RWPE2 (cell line): ENCODE data around the gene RPS8.
"Not testable (repeated sequence)": the region's sequence is repeated elsewhere in the genome, so short reads cannot be mapped to it uniquely, and the experiment has no call there.

Experiments
- ATAC-seq: fragments of 200-7000 bp; cut with Tn5 transposase; 3 replicates; pipeline ENCODE4 v1.9.1; 2021; ENCODE audit warnings: low read depth
- DNase-seq: peaks from one replicate; pipeline ENCODE4 v3.0.0-alpha.2; 2020; ENCODE audit warnings: low spot score
- H3K27ac ChIP-seq: fragments of 450-650 bp; 2 replicates; pipeline ENCODE4 v1.5.1; 2017; ENCODE audit warnings: mild to moderate bottlenecking; ENCODE audit not compliant: poor library complexity, severe bottlenecking
- H3K27me3 ChIP-seq: fragments of 250-450 bp; sonication (Bioruptor Pico); 2 replicates; pipeline ENCODE4 v1.5.1; 2021; ENCODE audit warnings: mild to moderate bottlenecking, moderate library complexity; ENCODE audit not compliant: insufficient read depth, poor library complexity, severe bottlenecking
- H3K36me3 ChIP-seq: fragments of 250-450 bp; sonication (Bioruptor Pico); 2 replicates; pipeline ENCODE4 v1.5.1; 2020; ENCODE audit warnings: low read depth, mild to moderate bottlenecking, moderate library complexity
- H3K4me1 ChIP-seq: fragments of 250-450 bp; sonication (Bioruptor Pico); 2 replicates; pipeline ENCODE4 v1.5.1; 2021; ENCODE audit warnings: mild to moderate bottlenecking, moderate library complexity; ENCODE audit not compliant: insufficient read depth, poor library complexity, severe bottlenecking
- H3K4me3 ChIP-seq: fragments of 250-450 bp; sonication (Bioruptor Pico); 2 replicates; pipeline ENCODE4 v1.5.1; 2021; ENCODE audit warnings: mild to moderate bottlenecking, moderate library complexity; ENCODE audit not compliant: severe bottlenecking
- H3K9me3 ChIP-seq: fragments of 250-450 bp; sonication (Bioruptor Pico); 2 replicates; pipeline ENCODE4 v1.5.1; 2021; ENCODE audit warnings: mild to moderate bottlenecking, moderate library complexity; ENCODE audit not compliant: severe bottlenecking
- CTCF ChIP-seq: fragments of 450-650 bp; IDR thresholded peaks from one replicate; pipeline ENCODE4 v1.5.1; 2017; ENCODE audit warnings: mild to moderate bottlenecking, moderate library complexity; ENCODE audit not compliant: poor library complexity, severe bottlenecking

Gene RPS8

GRCh38 chr1:44747878-44748277 lies 27.5 kb upstream of the RPS8 start:
- Histone ChIP-seq H3K27ac (no peak overlapping the region), H3K27me3 (no peaks in the 10 kb centered on the region), H3K36me3 (peaks cover 89% of the 10 kb centered on the region), H3K9me3 (no peaks in the 10 kb centered on the region), H3K4me1 (no peaks in the 10 kb centered on the region), H3K4me3 (no peak overlapping the region)
- ATAC-seq (no peak), DNase-seq (no peak)
- no peak for TF ChIP-seq CTCF

- ATAC-seq (no peak), DNase-seq (no peak)
- no peak overlapping the region for H3K27ac ChIP-seq
- peaks cover 97% of the 10 kb centered on the region for H3K36me3 ChIP-seq
- no peak overlapping the region for H3K4me3 ChIP-seq
- no peak for TF ChIP-seq CTCF
- no peaks in the 10 kb centered on the region for H3K27me3 ChIP-seq
- H3K9me3 ChIP-seq = no peaks in the 10 kb centered on the region
- no peaks in the 10 kb centered on the region for H3K4me1 ChIP-seq
Observed at GRCh38 chr1:44757420-44757819, 17.9 kb upstream of the RPS8 start.

GRCh38 chr1:44759077-44759476 lies 16.3 kb upstream of the RPS8 start:
- no peak overlapping the region for H3K4me3 ChIP-seq

GRCh38 chr1:44760876-44761275 lies 14.5 kb upstream of the RPS8 start:
- Histone ChIP-seq H3K27me3 (no peaks in the 10 kb centered on the region), H3K36me3 (peaks cover 100% of the 10 kb centered on the region), H3K27ac (no peak overlapping the region), H3K4me1 (no peaks in the 10 kb centered on the region), H3K9me3 (no peaks in the 10 kb centered on the region), H3K4me3 (no peak overlapping the region)
- TF ChIP-seq CTCF = no peak
- ATAC-seq = no peak
- DNase-seq = no peak

More at GRCh38 chr1:44759077-44759476, 16.3 kb upstream of the RPS8 start:
- Histone ChIP-seq H3K9me3 (no peaks in the 10 kb centered on the region), H3K27ac (no peak overlapping the region), H3K36me3 (peaks cover 100% of the 10 kb centered on the region), H3K27me3 (no peaks in the 10 kb centered on the region), H3K4me1 (no peaks in the 10 kb centered on the region)
- no peak for DNase-seq
- ATAC-seq = no peak
- no peak for TF ChIP-seq CTCF

- not testable (repeated sequence) for H3K27me3 ChIP-seq, H3K4me1 ChIP-seq, ATAC-seq, H3K27ac ChIP-seq, H3K4me3 ChIP-seq, H3K9me3 ChIP-seq, DNase-seq
- peaks cover 66% of the 10 kb centered on the region for H3K36me3 ChIP-seq
Observed at GRCh38 chr1:44766421-44766820, 8.9 kb upstream of the RPS8 start.
